GM18909 (cell line): ENCODE measurements around the gene SPARCL1.
"Not testable (repeated sequence)": the region's sequence is repeated elsewhere in the genome, so short reads cannot be mapped to it uniquely, and the experiment has no call there.

Experiments
- ATAC-seq: cut with Tn5 transposase; IDR thresholded peaks from one replicate; pipeline ENCODE4 v1.9.1; 2021; ENCODE audit warnings: mild to moderate bottlenecking; ENCODE audit not compliant: unreplicated experiment, poor library complexity

Gene SPARCL1

GRCh38 chr4:87506974-87507701 lies 22.0 kb downstream of the SPARCL1 start:
- ATAC-seq = no peak

DNA sequence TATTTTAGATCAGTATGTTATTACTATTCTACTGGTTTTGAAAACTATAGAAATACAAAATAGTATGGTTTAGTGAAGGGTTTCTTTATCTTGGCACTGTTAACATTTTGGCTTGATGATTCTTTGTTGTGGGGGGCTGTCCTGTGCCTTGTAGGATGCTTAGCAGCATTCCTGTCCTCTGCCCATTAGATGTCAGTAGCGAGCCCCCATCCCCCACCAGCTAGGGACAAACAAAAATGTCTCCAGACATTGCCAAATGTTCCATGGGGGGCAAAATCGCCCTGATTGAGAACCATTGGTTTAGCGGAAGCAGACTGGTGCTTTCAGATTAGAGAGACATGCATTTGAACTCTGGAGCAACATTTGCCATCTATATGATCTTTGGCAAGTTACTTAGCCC lies 23.3 kb downstream of the SPARCL1 start:
- no peak for ATAC-seq

DNA sequence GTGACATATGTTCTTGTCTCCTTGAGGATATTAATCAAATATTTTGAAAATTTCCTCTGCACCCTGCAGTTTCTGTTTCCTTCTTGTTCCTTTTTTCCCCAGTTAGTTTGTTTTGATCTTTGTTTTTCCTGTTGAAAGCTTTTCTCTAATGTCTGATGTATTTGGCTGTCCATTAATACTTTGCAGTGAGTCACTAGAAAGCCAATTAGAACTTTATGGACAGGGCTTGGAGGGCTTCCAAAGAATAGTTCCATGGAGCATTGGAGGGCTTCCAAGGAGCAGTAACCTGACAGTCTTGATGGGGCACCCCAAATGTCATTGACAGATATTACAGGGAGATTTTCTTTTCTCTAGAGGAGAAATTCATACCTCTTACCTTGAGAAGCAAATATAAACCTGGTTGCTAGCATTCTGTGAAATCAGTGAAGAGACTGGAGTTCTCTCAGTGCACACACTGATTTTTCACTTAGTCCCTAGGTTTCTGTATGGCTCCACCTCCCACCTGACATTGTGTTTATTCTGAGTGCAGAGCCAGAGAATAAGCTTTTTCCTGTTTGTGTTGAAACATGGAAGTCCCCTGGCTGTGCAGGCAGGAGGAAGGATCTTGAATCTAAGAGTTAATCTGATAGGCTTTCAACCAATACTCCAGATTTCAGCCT lies 26.5 kb downstream of the SPARCL1 start:
- ATAC-seq = no peak

GRCh38 chr4:87500092-87500462 lies 29.1 kb downstream of the SPARCL1 start:
- peak; percentile 48 for ATAC-seq

DNA sequence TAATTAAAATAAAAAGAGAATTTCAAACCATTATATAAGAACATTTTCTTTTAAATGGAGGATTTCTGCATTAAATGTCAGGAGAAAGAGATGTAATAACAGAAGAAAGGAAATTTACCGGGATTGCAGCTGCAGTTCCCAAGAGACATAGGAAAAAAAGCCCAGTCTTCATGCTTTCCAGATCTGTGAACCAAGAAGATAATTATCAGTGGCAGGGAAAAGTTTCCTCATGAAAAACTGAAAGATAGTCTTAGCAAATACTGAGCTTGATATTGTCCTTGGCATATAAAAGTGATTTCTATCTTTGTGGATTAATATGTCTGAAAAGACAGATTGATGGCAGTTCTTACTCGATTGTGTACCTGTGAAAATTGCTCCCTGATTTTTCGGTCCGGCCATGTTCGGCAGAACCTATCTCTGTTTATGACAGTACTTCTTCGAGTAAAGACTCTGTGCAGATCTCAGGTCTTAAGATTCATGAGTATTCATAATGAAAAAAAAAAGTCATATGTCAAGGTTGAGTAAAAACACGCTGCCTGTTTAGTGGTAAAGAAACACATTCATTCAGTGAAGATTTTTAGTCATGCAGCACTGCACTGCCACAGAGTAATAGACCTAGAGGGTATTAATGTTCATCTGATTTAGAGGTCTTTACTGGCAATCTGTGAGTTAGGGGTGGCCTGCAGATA lies 29.6 kb downstream of the SPARCL1 start:
- peak; percentile 79 for ATAC-seq

DNA sequence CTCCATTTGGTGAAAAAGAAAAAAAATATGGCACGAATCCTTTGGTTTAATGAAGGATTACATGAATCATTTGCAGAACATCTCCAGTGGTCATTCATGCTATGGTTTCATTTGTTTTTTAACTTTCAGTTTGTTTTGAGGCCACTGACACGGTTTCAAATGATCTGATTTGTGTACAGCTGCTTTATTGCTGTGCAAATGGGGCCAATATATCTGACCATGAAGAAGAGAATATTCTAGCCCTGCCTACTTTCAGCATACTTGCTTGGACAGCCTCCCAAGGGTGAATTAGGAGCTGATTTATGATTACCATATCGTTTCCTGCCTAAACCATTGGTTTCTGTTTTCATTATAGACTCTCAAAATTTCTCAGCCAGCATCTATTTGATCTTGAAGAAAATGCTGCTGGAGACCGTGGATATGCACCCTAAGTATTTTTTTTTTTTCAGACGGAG lies 30.7 kb downstream of the SPARCL1 start:
- peak; percentile 82 for ATAC-seq

DNA sequence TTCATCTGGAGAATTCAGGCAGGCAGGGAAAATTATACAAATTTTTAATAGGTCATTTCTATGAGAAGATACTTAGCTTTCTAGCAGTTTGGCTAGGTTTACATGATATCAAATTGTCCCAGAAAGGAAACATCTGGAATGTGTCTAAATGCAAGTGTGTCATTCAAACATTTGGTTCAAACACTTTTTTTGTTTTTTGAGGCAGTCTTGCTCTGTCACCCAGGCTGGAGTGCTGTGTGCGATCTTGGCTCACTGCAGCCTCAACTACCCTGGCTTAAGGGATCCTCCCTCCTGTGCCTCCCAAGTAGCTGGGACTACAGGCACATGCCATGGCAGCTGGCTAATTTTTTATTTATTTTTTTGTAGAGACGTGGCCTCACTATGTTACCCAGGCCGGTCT lies 31.6 kb downstream of the SPARCL1 start:
- no peak for ATAC-seq

GRCh38 chr4:87497159-87497558 lies 32.0 kb downstream of the SPARCL1 start:
- ATAC-seq = no peak

DNA sequence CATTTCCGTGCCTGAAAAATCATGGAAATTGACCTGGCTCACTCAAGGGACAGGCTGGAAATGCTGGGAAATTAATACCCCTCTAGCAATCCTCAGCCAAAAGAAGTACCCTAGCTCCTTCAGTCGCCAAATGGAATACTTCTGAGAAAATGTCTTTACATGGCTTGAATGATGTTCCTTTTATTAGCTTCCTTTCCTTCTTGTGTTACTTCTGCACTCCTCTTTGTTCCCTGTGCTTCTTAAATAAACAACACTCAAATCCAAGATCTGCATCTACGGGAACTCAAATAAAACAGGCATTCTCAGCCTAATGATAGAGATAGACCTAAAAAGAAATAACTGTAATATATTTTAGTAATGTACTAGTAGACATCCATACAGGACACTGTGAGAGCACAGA lies 36.1 kb downstream of the SPARCL1 start:
- no peak for ATAC-seq

DNA sequence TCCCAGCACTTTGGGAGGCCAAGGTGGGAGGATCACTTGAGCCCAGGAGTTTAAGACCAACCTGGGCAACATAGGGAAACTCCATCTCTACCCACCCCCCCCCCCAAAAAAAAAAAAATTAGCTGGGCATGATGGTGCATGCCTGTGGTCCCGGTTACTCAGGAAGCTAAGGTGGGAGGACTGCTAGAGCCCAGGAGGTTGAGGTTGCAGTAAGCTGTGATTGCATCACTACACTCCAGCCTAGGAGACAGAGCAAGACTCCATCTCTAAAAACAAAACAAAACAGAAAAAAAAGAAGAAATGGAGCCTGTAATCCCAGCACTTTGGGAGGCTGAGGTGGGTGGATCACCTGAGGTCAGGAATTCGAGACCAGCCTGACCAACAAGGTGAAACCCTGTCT lies 37.3 kb downstream of the SPARCL1 start:
- ATAC-seq = not testable (repeated sequence)

DNA sequence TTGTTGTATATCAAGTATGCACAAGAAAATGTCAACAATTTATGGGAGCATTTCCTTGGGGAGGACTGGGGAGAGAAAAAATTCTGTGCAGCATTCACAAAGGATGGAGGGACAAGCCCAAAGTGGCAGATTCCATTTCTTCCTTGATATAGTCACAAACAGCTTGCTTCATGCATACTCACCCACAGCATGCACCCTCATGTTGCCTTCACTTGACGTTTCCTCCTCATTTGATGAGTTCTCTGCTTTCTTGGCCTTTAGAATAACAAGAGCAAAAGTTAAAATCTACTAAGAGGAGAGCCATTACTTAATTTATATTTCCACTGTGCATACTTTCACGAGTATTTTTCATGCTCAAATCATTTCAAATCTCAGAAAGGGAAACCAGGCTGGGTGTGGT lies 37.7 kb downstream of the SPARCL1 start:
- no peak for ATAC-seq

GRCh38 chr4:87490664-87491369 lies 38.4 kb downstream of the SPARCL1 start:
- ATAC-seq = no peak

GRCh38 chr4:87489678-87490077 lies 39.5 kb downstream of the SPARCL1 start:
- no peak for ATAC-seq

DNA sequence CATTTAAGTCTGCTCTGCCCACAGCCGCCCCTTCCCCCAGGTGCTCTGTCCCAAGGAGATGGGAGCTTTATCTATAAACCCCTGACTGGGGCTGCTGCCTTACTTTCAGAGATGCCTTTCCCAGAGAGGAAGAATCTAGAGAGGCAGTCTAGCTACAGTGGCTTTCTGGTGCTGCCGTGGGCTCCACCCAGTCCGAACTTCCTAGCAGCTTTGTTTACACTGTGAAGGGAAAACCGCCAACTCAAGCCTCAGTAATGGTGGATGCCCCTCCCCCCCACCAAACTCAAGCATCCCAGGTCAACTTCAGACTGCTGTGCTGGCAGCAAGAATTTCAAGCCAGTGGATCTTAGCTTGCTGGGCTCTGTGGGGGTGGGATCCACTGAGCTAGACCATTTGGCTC lies 40.5 kb downstream of the SPARCL1 start:
- ATAC-seq = not testable (repeated sequence)

DNA sequence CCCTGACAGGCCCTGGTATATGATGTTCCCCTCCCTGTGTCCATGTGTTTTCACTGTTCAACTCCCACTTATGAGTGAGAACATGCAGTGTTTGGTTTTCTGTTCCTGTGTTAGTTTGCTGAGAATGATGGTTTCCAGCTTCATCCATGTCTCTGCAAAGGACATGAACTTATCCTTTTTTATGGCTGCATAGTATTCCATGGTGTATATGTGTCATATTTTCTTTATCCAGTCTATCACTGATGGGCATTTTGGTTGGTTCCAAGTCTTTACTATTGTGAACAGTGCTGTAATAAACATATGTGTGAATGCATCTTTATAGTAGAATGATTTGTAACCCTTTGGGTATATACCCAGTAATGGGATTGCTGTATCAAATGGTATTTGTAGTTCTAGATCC lies 45.9 kb downstream of the SPARCL1 start:
- ATAC-seq = not testable (repeated sequence)

GRCh38 chr4:87481377-87481776 lies 47.8 kb downstream of the SPARCL1 start:
- no peak for ATAC-seq

DNA sequence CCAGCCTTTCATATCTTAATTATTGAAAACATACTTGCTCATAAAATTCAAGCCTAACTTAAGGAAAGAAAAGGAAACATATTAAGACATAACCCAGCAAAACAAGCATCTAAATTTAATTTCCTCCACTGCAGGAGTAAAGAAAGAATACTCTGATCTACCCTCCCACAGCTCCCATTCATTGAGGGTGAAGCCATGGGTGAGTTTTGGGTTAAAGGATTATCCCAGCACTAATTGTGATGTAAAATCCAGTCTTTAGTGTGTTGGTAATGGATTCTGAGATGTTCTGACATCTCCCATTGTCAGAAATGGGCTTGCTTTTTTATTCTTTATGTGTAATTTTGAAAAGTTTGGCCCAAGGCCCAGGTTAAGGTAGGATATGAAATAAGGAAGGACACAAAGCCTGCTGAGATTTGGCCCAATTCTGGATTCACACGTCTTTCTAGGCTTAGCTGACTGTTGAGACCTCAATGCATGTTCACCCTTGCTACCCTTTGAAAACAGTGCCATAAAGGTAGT lies 50.4 kb downstream of the SPARCL1 start:
- ATAC-seq = no peak

GRCh38 chr4:87476934-87477333 lies 52.2 kb downstream of the SPARCL1 start:
- no peak for ATAC-seq

DNA sequence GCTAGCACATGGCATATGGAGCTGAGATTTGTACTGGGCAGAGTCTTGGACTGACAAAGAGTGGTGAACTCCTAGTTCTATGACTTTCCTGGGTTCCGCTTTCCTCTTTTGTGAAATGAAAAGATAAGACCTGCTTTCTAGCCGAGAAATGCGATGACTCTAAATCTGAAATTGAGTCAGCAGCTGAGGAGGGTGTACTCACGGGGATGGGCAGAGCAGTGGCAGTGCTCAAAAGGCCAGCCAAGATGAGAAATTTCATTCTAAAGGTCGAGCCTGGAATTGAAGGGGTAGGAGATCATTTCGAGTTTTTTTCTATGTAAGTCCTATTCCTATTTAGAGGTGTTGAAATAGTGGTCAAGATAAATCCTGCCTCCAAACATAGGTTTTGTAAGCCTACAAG lies 59.8 kb downstream of the SPARCL1 start:
- no peak for ATAC-seq

- ATAC-seq = peak; percentile 73
Measured at GRCh38 chr4:87465739-87466366, 63.3 kb downstream of the SPARCL1 start.
